Endothelial cell of umbilical vein (primary cell): ENCODE results near the gene ACTR2. TPM values are rescaled to one million over a fixed set of nuclear protein-coding genes. Genes with fewer than 3 reads are reported as not detected.

Experiments
- BruUV-seq: library from RNA; stranded (reverse); fragments of 400-500 nt; replicated peaks from 2 replicates; lab custom pipeline; 2021; lab: Mats Ljungman, UMichigan
- CTCF ChIA-PET: fragments of 300-600, 350-600 bp; sonication (Branson Sonifier 250); formaldehyde crosslinking; loops from one replicate; lab custom pipeline; 2021; ENCODE audit warnings: antibody characterized with exemption, inconsistent platforms; lab: Charles Lee
- POLR2A ChIA-PET: fragments of 300-600, 350-600 bp; sonication (Branson Sonifier 250); formaldehyde crosslinking; loops from one replicate; lab custom pipeline; 2021; ENCODE audit warnings: antibody characterized with exemption, inconsistent platforms; lab: Charles Lee
- DNase-seq: peaks from one replicate; pipeline ENCODE4 v3.0.0-alpha.2; 2011; ENCODE audit warnings: low read depth, low spot score
- FAIRE-seq: peaks from 2 replicates; lab custom pipeline; 2011; peaks lifted over from hg19 to GRCh38; lab: Jason Lieb, UNC
- H2AFZ ChIP-seq: 2 replicates; pipeline ENCODE4 v1.6.0; 2012; ENCODE audit warnings: low read depth, low read length, control low read depth, inconsistent platforms
- H3K27ac ChIP-seq: 2 replicates; pipeline ENCODE4 v1.5.1; 2011; ENCODE audit warnings: low read depth, mild to moderate bottlenecking, control low read depth, low read length, moderate library complexity; ENCODE audit not compliant: insufficient read depth
- H3K27me3 ChIP-seq, 2 experiments: 2 replicates each; pipeline versions ENCODE4 v1.6.0 to v1.6.1; 2011; ENCODE audit warnings: low read length in 2 of 2, mixed read lengths in 1 of 2; ENCODE audit not compliant: control insufficient read depth in 2 of 2, insufficient read depth in 2 of 2
- H3K36me3 ChIP-seq, 2 experiments: 2 replicates in 1 of 2; 3 replicates in 1 of 2; pipeline ENCODE4 v1.5.1; 2011; ENCODE audit warnings: low read length in 2 of 2, mild to moderate bottlenecking in 1 of 2, moderate library complexity in 1 of 2; ENCODE audit not compliant: control insufficient read depth in 2 of 2, insufficient read depth in 2 of 2; ENCODE audit errors: extremely low read depth in 1 of 2
- H3K4me1 ChIP-seq: 3 replicates; pipeline ENCODE4 v1.5.1; 2011; ENCODE audit warnings: mild to moderate bottlenecking, low read length; ENCODE audit not compliant: control insufficient read depth, insufficient read depth; ENCODE audit errors: extremely low read depth
- H3K4me2 ChIP-seq: 2 replicates; pipeline ENCODE4 v1.6.1; 2011; ENCODE audit warnings: low read length, control low read depth, mixed read lengths; ENCODE audit not compliant: insufficient read depth
- H3K4me3 ChIP-seq, 3 experiments: fragments of 200-600 bp in 1 of 3; sonication (generic), shearing (Covaris generic) in 1 of 3; replicated peaks in 1 of 3; 2 replicates each; pipeline ENCODE4 v1.5.1; 2011 to 2016; ENCODE audit warnings: control low read depth in 3 of 3, low read length in 3 of 3, mild to moderate bottlenecking in 2 of 3, inconsistent platforms in 1 of 3, low read depth in 1 of 3, moderate library complexity in 1 of 3; ENCODE audit not compliant: insufficient read depth in 1 of 3
- H3K79me2 ChIP-seq: 2 replicates; pipeline ENCODE4 v1.6.0; 2012; ENCODE audit warnings: low read length, inconsistent platforms; ENCODE audit not compliant: control insufficient read depth, insufficient read depth
- H3K9ac ChIP-seq: replicated peaks from 2 replicates; pipeline ENCODE3; 2011; ENCODE audit warnings: low read length, control low read depth; ENCODE audit not compliant: insufficient read depth; ENCODE audit errors: extremely low read depth
- H3K9me1 ChIP-seq: replicated peaks from 3 replicates; pipeline ENCODE4 v1.6.0; 2011; ENCODE audit warnings: mild to moderate bottlenecking, low read length; ENCODE audit not compliant: control insufficient read depth, insufficient read depth; ENCODE audit errors: extremely low read depth
- H3K9me3 ChIP-seq: replicated peaks from 2 replicates; pipeline ENCODE4 v1.5.1; 2012; ENCODE audit warnings: low read length, inconsistent platforms; ENCODE audit not compliant: control insufficient read depth, insufficient read depth
- H4K20me1 ChIP-seq: replicated peaks from 2 replicates; pipeline ENCODE3; 2011; ENCODE audit warnings: mild to moderate bottlenecking, low read length; ENCODE audit not compliant: control insufficient read depth, insufficient read depth; ENCODE audit errors: extremely low read depth
- EZH2 ChIP-seq: IDR thresholded peaks from 2 replicates; pipeline ENCODE4 v1.6.1; 2012; ENCODE audit warnings: borderline replicate concordance, low read depth, mild to moderate bottlenecking, moderate library complexity, low read length, inconsistent platforms; ENCODE audit not compliant: severe bottlenecking
- FOS ChIP-seq: IDR thresholded peaks from 2 replicates; pipeline ENCODE4 v1.6.1; 2011; ENCODE audit warnings: mild to moderate bottlenecking, low read length, moderate library complexity, borderline replicate concordance; ENCODE audit not compliant: insufficient read depth
- GATA2 ChIP-seq: IDR thresholded peaks from 2 replicates; pipeline ENCODE4 v1.7.0; 2011; ENCODE audit warnings: low read depth, mild to moderate bottlenecking, moderate library complexity, mixed read lengths, low read length; ENCODE audit not compliant: insufficient read length, insufficient read depth
- JUN ChIP-seq: IDR thresholded peaks from 2 replicates; pipeline ENCODE4 v1.6.1; 2011; ENCODE audit warnings: borderline replicate concordance, low read depth; ENCODE audit not compliant: insufficient read length, insufficient read depth
- MAX ChIP-seq: IDR thresholded peaks from 2 replicates; pipeline ENCODE4 v1.6.1; 2011; ENCODE audit not compliant: insufficient read depth, insufficient read length
- MYC ChIP-seq: IDR thresholded peaks from one replicate; pipeline ENCODE4 v1.6.1; 2011; ENCODE audit warnings: mild to moderate bottlenecking, low read depth, low read length
- POLR2A ChIP-seq: IDR thresholded peaks from 2 replicates; pipeline ENCODE4 v1.6.1; 2012; ENCODE audit warnings: low read depth, mild to moderate bottlenecking, control low read depth, low read length
- POLR2AphosphoS5 ChIP-seq: IDR thresholded peaks from 2 replicates; pipeline ENCODE4 v1.6.1; 2012; ENCODE audit warnings: low read depth, mild to moderate bottlenecking, control low read depth, low read length, moderate library complexity; ENCODE audit not compliant: insufficient read depth
- dilution Hi-C: fragments of 300-500 bp; cut with MboI; formaldehyde crosslinking; loops from one replicate; pipeline ENCODE4 v1.15.0; 2019; ENCODE audit warnings: low sequenced_read_pairs; ENCODE audit not compliant: extremely low pct_ligation_motif_present
- intact Hi-C: fragments of 100-400 bp; cut with micrococcal nuclease; formaldehyde crosslinking; loops from one replicate; pipeline ENCODE4 v1.10.0; 2022
- polyA plus RNA-seq, 4 experiments: library from polyadenylated mRNA; depleted of rRNA in 3 of 4; stranded (reverse) in 3 of 4; unstranded in 1 of 4; fragments of >200 nt; gene quantifications; 2 replicates each; pipeline versions ENCODE4 v1.2.1 to v1.2.3, GENCODE V29; 2011 to 2012; ENCODE audit warnings: missing spikeins in 1 of 4
- total RNA-seq: library from RNA; stranded (reverse); gene quantifications from 2 replicates; pipeline ENCODE4 v1.2.3, GENCODE V29; 2021
- TF ChIP-seq, protein P1 (sequence below), 2 donors: IDR thresholded peaks; 1 replicate in 1 of 2; 2 replicates in 1 of 2; pipeline ENCODE4 v1.5.1; 2011; ENCODE audit warnings: low read length in 2 of 2, mild to moderate bottlenecking in 2 of 2, moderate library complexity in 2 of 2, control low read depth in 1 of 2, inconsistent platforms in 1 of 2, low read depth in 1 of 2; ENCODE audit not compliant: insufficient read depth in 1 of 2; ENCODE audit errors: extremely low read depth in 1 of 2

The ACTR2 gene
- total and polyA plus RNA-seq, 2 donors (not counting 3 experiments of a cell fraction or from before 2014, with no cell fraction given): 48.7 to 287 TPM

DNA sequence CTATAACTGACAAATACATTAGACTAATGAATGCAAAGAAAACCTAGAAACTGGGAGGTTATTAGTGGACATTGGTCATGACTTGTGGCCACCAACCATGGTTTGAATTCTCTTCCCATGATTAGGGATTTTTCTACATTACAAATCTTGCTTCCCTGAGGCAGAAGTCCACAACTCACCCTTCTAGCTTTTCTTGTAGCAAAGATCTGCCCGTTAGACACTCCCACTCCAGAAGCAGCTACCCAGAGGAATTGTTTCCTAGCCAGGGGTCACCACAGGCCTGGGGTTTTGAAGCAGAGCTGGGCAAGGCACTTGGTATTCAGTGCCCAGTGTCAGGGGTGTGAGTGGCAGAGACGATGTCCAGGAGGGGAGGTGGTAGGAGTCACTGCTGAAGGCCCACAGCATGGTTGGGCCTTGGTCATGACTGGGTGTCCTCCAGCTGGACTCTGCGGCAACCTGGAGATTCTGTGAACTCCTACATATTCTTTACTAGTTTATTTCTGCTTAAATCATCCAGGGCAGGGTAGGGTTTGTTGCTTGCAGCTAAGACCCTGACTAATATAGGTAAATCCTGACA lies 54.9 kb downstream of the ACTR2 start:
- H4K20me1 ChIP-seq: no peaks in the 10 kb centered on the region
- no TSS peak for BruUV-seq
- H3K4me2 ChIP-seq: no peak overlapping the region
- H3K27ac ChIP-seq: no peak overlapping the region
- H2AFZ ChIP-seq: no peak overlapping the region
- no peaks in the 10 kb centered on the region for H3K79me2 ChIP-seq
- peaks cover 10 to 25% of the 10 kb centered on the region in 2 experiments for H3K27me3 ChIP-seq
- ChIA-PET CTCF (interaction anchor here (1.1 to 1.6 kb wide), 2 partner anchors 17 to 22 kb away, joined by 4 read pairs; no protein-coding TSS in a partner anchor), POLR2A (no interaction called here)
- dilution Hi-C loops: no loop called here
- no peaks in the 10 kb centered on the region for H3K9me1 ChIP-seq
- intact Hi-C loops: no loop called here
- H3K9ac ChIP-seq: no peak overlapping the region
- no peak for FAIRE-seq
- no peaks in the 10 kb centered on the region for H3K36me3 ChIP-seq
- no peaks in the 10 kb centered on the region for H3K9me3 ChIP-seq
- H3K4me3 ChIP-seq: no peak overlapping the region
- peaks cover 8% of the 10 kb centered on the region for H3K4me1 ChIP-seq
- no peak for TF ChIP-seq MAX
- TF ChIP-seq POLR2AphosphoS5: no peak
- no peak for TF ChIP-seq POLR2A
- DNase-seq: no peak

DNA sequence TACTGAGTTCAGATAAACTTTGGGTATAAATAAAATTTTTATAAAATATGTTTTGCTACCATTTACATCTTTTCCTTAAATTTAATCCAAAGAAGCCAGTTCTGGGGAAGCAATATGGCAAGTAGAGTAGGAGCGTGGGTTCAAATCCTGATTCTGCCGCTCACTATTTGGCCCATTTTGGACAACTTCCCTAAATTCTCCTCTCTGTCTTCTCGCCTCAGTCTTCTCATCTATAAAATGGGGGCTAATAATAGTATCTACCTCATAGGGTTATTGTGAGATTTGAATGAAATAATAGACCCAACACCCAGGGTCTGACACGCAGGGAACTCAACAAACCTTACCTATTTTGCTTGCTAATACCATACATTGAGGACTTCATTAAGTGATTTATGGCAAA lies 59.7 kb downstream of the ACTR2 start:
- H3K4me2 ChIP-seq: no peak overlapping the region
- BruUV-seq: no TSS peak
- intact Hi-C loops (no loop called here), dilution Hi-C loops (no loop called here)
- H3K4me1 ChIP-seq: no peaks in the 10 kb centered on the region
- DNase-seq (no peak), FAIRE-seq (no peak)
- no peaks in the 10 kb centered on the region for H3K36me3 ChIP-seq
- no peaks in the 10 kb centered on the region for H3K9me1 ChIP-seq
- ChIA-PET POLR2A (no interaction called here), CTCF (no interaction called here)
- no peak overlapping the region for H3K27ac ChIP-seq
- no peak overlapping the region for H3K9ac ChIP-seq
- H3K79me2 ChIP-seq: no peaks in the 10 kb centered on the region
- H3K27me3 ChIP-seq: peaks cover 13 to 19% of the 10 kb centered on the region in 2 experiments
- no peaks in the 10 kb centered on the region for H4K20me1 ChIP-seq
- no peak overlapping the region for H3K4me3 ChIP-seq
- no peaks in the 10 kb centered on the region for H3K9me3 ChIP-seq
- no peak overlapping the region for H2AFZ ChIP-seq
- TF ChIP-seq MAX (no peak), GATA2 (no peak), EZH2 (no peak), POLR2AphosphoS5 (no peak), FOS (no peak), JUN (no peak), MYC (no peak), POLR2A (no peak)
- TF ChIP-seq, protein P1, sequence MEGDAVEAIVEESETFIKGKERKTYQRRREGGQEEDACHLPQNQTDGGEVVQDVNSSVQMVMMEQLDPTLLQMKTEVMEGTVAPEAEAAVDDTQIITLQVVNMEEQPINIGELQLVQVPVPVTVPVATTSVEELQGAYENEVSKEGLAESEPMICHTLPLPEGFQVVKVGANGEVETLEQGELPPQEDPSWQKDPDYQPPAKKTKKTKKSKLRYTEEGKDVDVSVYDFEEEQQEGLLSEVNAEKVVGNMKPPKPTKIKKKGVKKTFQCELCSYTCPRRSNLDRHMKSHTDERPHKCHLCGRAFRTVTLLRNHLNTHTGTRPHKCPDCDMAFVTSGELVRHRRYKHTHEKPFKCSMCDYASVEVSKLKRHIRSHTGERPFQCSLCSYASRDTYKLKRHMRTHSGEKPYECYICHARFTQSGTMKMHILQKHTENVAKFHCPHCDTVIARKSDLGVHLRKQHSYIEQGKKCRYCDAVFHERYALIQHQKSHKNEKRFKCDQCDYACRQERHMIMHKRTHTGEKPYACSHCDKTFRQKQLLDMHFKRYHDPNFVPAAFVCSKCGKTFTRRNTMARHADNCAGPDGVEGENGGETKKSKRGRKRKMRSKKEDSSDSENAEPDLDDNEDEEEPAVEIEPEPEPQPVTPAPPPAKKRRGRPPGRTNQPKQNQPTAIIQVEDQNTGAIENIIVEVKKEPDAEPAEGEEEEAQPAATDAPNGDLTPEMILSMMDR (IDR thresholded peaks at IDR 0.05; ENCODE audit: extremely low read depth in 1 of 2, insufficient read depth in 1 of 2, low read depth in 1 of 2, low read length in 2 of 2): no peak
